Astrocyte of the cerebellum (primary cell): ENCODE results near the gene ZBTB21.

ENCODE experiments used
- DNase-seq: peaks from one replicate; pipeline ENCODE4 v3.0.0-alpha.2; 2011; ENCODE audit warnings: low read depth
- H3K4me3 ChIP-seq: 2 replicates; pipeline ENCODE4 v1.5.1; 2011; ENCODE audit warnings: mild to moderate bottlenecking, low read depth, low read length, moderate library complexity
- in situ Hi-C: cut with HindIII; loops from 2 replicates; pipeline ENCODE4 v1.10.0; 2017; ENCODE audit warnings: low sequenced_read_pairs
- TF ChIP-seq, protein P1 (sequence below): IDR thresholded peaks from 2 replicates; pipeline ENCODE4 v1.5.1; 2012; ENCODE audit warnings: low read length, low read depth, moderate library complexity, mild to moderate bottlenecking; ENCODE audit errors: missing control alignments

Gene ZBTB21

DNA sequence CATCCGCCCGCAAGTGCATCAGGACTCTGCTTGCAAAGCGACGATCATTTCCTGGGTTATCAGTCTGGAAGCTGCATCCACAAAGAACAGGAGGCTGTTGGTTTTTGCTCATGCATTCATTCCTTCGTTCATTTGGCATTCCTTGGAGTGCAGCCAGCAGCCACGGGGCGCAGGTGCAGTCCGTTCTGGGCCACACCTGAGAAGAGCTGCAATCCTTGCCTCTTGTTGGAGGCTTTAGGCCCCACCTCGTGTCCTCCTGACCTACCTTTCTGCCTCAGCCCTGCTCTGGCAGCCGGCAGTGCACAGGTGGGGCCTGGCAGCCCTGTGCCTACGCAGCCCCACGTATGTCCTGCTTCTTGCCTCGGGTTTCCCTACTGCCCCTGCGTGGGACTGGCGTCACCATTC lies 36.7 kb downstream of the ZBTB21 start:
- TF ChIP-seq, protein P1, sequence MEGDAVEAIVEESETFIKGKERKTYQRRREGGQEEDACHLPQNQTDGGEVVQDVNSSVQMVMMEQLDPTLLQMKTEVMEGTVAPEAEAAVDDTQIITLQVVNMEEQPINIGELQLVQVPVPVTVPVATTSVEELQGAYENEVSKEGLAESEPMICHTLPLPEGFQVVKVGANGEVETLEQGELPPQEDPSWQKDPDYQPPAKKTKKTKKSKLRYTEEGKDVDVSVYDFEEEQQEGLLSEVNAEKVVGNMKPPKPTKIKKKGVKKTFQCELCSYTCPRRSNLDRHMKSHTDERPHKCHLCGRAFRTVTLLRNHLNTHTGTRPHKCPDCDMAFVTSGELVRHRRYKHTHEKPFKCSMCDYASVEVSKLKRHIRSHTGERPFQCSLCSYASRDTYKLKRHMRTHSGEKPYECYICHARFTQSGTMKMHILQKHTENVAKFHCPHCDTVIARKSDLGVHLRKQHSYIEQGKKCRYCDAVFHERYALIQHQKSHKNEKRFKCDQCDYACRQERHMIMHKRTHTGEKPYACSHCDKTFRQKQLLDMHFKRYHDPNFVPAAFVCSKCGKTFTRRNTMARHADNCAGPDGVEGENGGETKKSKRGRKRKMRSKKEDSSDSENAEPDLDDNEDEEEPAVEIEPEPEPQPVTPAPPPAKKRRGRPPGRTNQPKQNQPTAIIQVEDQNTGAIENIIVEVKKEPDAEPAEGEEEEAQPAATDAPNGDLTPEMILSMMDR, result no peak

GRCh38 chr21:41972511-41973205 lies 37.5 kb downstream of the ZBTB21 start:
- no peak for DNase-seq
- no peak overlapping the region for H3K4me3 ChIP-seq
- TF ChIP-seq, protein P1, result no peak
- in situ Hi-C loops, result no loop called here

More for the DNA sequence above, 36.7 kb downstream of the ZBTB21 start:
- H3K4me3 ChIP-seq, result no peak overlapping the region
- in situ Hi-C loops, result no loop called here
- DNase-seq, result no peak

GRCh38 chr21:41971891-41972290 lies 38.3 kb downstream of the ZBTB21 start:
- DNase-seq, result no peak
- H3K4me3 ChIP-seq, result no peak overlapping the region
- TF ChIP-seq, protein P1, result no peak
- in situ Hi-C loops, result no loop called here

- no peak for DNase-seq
- TF ChIP-seq, protein P1, result no peak
- no peak overlapping the region for H3K4me3 ChIP-seq
- in situ Hi-C loops, result no loop called here
These were observed 39.2 kb downstream of the ZBTB21 start for GRCh38 chr21:41970751-41971653.

- H3K4me3 ChIP-seq, result no peak overlapping the region
- TF ChIP-seq, protein P1, result no peak
- in situ Hi-C loops, result no loop called here
- DNase-seq, result no peak
These were observed 40.1 kb downstream of the ZBTB21 start for GRCh38 chr21:41970106-41970391.

GRCh38 chr21:41967708-41968107 lies 42.5 kb downstream of the ZBTB21 start:
- no peak for DNase-seq
- TF ChIP-seq, protein P1, result no peak
- in situ Hi-C loops, result no loop called here

More at GRCh38 chr21:41967708-41968107, 42.5 kb downstream of the ZBTB21 start:
- H3K4me3 ChIP-seq, result no peak overlapping the region
